HepG2 (cell line): ENCODE results near the gene SPDYE2B.
A peak's percentile ranks its signal among the peaks of the same experiment; 100 is the strongest.
"Not testable (repeated sequence)": the region's sequence is repeated elsewhere in the genome, so short reads cannot be mapped to it uniquely, and the experiment has no call there.

ENCODE experiments used
- ATF7 ChIP-seq, 2 experiments: fragments of 450-650 bp in 1 of 2; sonication (generic) in 1 of 2; formaldehyde crosslinking in 1 of 2; IDR thresholded peaks; 2 replicates each; pipeline versions ENCODE4 v1.4.0 to v1.6.1; 2016 to 2020; ENCODE audit warnings: antibody characterized with exemption in 1 of 2, mild to moderate bottlenecking in 1 of 2, missing genetic modification reagents in 1 of 2
- EZH2 ChIP-seq: conservative IDR thresholded peaks from 2 replicates; pipeline ENCODE4 v1.6.1; 2012; ENCODE audit warnings: mild to moderate bottlenecking, low read depth, low read length, moderate library complexity
- GABPB1 ChIP-seq: IDR thresholded peaks from 2 replicates; pipeline ENCODE4 v1.6.1; 2016; ENCODE audit warnings: mild to moderate bottlenecking, missing genetic modification reagents, moderate library complexity, missing compliant biosample characterization
- KLF15 ChIP-seq: sonication (generic); formaldehyde crosslinking; IDR thresholded peaks from 2 replicates; pipeline ENCODE4 v1.8.1; 2023; ENCODE audit warnings: borderline replicate concordance, mild to moderate bottlenecking, inconsistent platforms, missing genetic modification reagents, mixed read lengths
- PBX2 ChIP-seq: IDR thresholded peaks from 2 replicates; pipeline ENCODE4 v1.6.1; 2016; ENCODE audit warnings: control low read depth
- REST ChIP-seq, 2 experiments: IDR thresholded peaks; 2 replicates each; pipeline ENCODE4 v1.6.1; 2011 to 2012; ENCODE audit warnings: low read length in 2 of 2, borderline replicate concordance in 1 of 2, low read depth in 1 of 2, mild to moderate bottlenecking in 1 of 2, moderate library complexity in 1 of 2
- TARDBP ChIP-seq: sonication (generic); formaldehyde crosslinking; IDR thresholded peaks from 2 replicates; pipeline ENCODE4 v1.8.0; 2022; ENCODE audit warnings: mild to moderate bottlenecking, missing genetic modification reagents
- TSC22D2 ChIP-seq: sonication (generic); formaldehyde crosslinking; IDR thresholded peaks from 2 replicates; pipeline ENCODE4 v1.5.1; 2020; ENCODE audit warnings: missing genetic modification reagents, mild to moderate bottlenecking, borderline replicate concordance
- ZBTB43 ChIP-seq: sonication (generic); formaldehyde crosslinking; conservative IDR thresholded peaks from 2 replicates; pipeline ENCODE4 v1.4.0; 2020; ENCODE audit warnings: missing genetic modification reagents
- ZBTB8A ChIP-seq: sonication (generic); formaldehyde crosslinking; IDR thresholded peaks from 2 replicates; pipeline ENCODE4 v1.4.0; 2020; ENCODE audit warnings: mild to moderate bottlenecking, low read depth, missing genetic modification reagents, borderline replicate concordance
- ZNF180 ChIP-seq: sonication (generic); formaldehyde crosslinking; IDR thresholded peaks from 2 replicates; pipeline ENCODE4 v1.4.0; 2020; ENCODE audit warnings: low read depth, missing genetic modification reagents, borderline replicate concordance
- ZNF34 ChIP-seq: sonication (generic); formaldehyde crosslinking; IDR thresholded peaks from 2 replicates; pipeline ENCODE4 v1.4.0; 2020; ENCODE audit warnings: mild to moderate bottlenecking, missing genetic modification reagents, borderline replicate concordance
- ZZZ3 ChIP-seq: sonication (generic); formaldehyde crosslinking; IDR thresholded peaks from 2 replicates; pipeline ENCODE4 v1.4.0; 2020; ENCODE audit warnings: missing genetic modification reagents, mild to moderate bottlenecking, borderline replicate concordance
- TF ChIP-seq, protein P1 (sequence below): sonication (generic); formaldehyde crosslinking; IDR thresholded peaks from 2 replicates; pipeline ENCODE4 v1.4.0; 2020; ENCODE audit warnings: low read depth, missing genetic modification reagents

GRCh38 chr7:102616507-102617125 lies 33.5 kb upstream of the SPDYE2B start, which contains the start of gene RASA4:
- TF ChIP-seq KLF15 (CRISPR knock-in tag); TSC22D2 (CRISPR knock-in tag); ATF7 (IDR thresholded peaks at IDR 0.05); ATF7 (CRISPR knock-in tag; IDR thresholded peaks at IDR 0.05); PBX2 (CRISPR knock-in tag); ZBTB43 (CRISPR knock-in tag); ZBTB8A (CRISPR knock-in tag); TARDBP (CRISPR knock-in tag); ZZZ3; ZNF180; REST (IDR thresholded peaks at IDR 0.05; ENCODE audit: borderline replicate concordance in 1 of 2, low read depth in 1 of 2, low read length in 2 of 2); ZNF34 (CRISPR knock-in tag); EZH2: not testable (repeated sequence)
- TF ChIP-seq, protein P1, sequence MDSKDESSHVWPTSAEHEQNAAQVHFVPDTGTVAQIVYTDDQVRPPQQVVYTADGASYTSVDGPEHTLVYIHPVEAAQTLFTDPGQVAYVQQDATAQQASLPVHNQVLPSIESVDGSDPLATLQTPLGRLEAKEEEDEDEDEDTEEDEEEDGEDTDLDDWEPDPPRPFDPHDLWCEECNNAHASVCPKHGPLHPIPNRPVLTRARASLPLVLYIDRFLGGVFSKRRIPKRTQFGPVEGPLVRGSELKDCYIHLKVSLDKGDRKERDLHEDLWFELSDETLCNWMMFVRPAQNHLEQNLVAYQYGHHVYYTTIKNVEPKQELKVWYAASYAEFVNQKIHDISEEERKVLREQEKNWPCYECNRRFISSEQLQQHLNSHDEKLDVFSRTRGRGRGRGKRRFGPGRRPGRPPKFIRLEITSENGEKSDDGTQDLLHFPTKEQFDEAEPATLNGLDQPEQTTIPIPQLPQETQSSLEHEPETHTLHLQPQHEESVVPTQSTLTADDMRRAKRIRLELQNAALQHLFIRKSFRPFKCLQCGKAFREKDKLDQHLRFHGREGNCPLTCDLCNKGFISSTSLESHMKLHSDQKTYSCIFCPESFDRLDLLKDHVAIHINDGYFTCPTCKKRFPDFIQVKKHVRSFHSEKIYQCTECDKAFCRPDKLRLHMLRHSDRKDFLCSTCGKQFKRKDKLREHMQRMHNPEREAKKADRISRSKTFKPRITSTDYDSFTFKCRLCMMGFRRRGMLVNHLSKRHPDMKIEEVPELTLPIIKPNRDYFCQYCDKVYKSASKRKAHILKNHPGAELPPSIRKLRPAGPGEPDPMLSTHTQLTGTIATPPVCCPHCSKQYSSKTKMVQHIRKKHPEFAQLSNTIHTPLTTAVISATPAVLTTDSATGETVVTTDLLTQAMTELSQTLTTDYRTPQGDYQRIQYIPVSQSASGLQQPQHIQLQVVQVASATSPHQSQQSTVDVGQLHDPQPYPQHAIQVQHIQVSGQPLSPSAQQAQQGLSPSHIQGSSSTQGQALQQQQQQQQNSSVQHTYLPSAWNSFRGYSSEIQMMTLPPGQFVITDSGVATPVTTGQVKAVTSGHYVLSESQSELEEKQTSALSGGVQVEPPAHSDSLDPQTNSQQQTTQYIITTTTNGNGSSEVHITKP (CRISPR knock-in tag) = not testable (repeated sequence)
- peak; percentile 12; the same call in 1 of the 2 replicates for TF ChIP-seq GABPB1 (CRISPR knock-in tag)
